GM19452 (cell line): ENCODE measurements around the gene TDRD7.
A peak's percentile ranks its signal among the peaks of the same experiment; 100 is the strongest.

Source experiments
- ATAC-seq: cut with Tn5 transposase; IDR thresholded peaks from one replicate; pipeline ENCODE4 v1.9.1; 2021; ENCODE audit not compliant: unreplicated experiment

Gene TDRD7

GRCh38 chr9:97502984-97503861, 91.3 kb downstream of the TDRD7 start:
- no peak for ATAC-seq

- ATAC-seq = no peak
These were observed 91.9 kb downstream of the TDRD7 start for GRCh38 chr9:97503862-97504210.

GRCh38 chr9:97504381-97505216, 92.7 kb downstream of the TDRD7 start:
- no peak for ATAC-seq

- no peak for ATAC-seq
These were observed 93.9 kb downstream of the TDRD7 start for GRCh38 chr9:97505845-97506244.

GRCh38 chr9:97506306-97506705, 94.4 kb downstream of the TDRD7 start:
- no peak for ATAC-seq

- no peak for ATAC-seq
These were observed 94.9 kb downstream of the TDRD7 start for GRCh38 chr9:97506787-97507186.

DNA sequence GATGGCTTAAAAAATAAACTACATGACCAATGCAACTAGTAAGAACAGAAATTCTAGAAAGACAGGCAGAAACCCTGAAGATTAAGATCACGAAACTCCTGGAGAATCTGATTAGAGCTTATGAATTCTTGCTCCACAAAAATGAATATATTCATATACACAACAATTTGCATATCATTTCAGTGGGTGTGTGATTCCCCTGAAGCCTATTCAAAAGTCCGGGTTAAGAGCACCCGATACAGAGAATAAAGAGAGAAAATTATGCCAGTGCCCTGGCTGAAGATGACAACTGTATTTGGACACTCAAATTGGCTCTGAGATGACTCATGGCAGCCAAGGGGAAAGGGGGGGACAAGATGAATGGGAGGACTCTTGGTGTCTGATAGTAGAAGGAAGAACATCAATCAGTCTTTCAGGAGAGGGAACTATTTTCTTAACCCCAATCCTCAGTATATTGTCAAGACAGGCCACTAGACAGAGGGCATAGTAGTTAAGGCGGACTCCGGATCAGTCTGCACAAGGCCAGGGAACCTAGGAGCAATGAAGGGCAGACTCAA, 95.6 kb downstream of the TDRD7 start:
- ATAC-seq = no peak

DNA sequence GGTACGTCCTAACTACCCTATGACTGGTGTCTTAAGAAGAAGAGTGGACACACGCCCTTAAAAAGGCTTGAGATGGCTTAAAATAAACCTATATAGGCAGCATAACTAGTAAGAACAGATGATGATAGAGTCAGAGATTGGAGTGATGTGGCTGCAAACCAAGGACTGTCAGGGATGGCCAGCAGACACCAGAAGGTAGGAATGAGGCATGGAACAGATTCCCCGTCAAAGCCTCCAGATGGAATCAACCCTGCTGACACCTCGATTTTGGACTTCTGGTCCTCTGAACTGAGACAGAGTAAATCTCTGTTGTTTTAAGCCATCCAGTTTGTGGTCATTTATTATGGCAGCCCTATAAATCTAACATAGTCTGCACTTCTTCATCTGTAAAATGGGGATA, 97.0 kb downstream of the TDRD7 start:
- no peak for ATAC-seq

GRCh38 chr9:97510797-97511654, 99.1 kb downstream of the TDRD7 start:
- ATAC-seq = peak; percentile 51

DNA sequence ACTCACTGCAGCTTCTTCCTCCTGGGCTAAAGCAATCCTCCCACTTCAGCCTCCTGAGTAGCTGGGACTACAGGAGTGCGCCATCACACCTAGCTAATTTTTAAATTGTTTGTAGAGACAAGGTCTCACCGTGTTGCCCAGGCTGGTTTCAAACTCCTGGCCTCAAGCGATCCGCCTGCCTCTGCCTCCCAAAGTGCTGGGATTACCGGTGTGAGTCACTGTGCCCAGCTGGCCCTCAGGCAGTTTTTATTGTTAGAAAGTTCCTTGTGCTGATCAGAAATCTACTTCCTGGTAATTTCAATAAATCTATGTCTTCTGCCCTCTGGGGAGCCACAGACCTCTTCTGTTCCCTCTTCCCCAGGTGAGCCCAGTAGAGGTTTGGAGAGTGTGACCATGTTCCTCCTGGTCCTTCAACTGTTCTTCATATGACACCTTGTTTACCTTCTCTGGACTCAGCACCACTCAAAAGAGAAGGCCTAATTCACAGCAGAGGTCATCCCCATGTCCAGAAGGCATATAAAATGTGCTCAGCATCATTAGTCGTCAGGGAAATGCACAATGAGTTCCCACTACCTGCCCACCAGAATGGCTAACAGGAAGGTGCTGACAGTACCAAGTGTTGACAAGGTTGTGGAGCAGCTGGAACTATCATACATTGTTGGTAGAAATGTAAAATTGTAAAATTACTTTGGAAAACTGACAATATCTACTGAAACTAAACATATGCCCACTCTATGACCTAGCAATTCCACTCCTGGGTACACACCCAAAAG, 99.9 kb downstream of the TDRD7 start:
- ATAC-seq = no peak

DNA sequence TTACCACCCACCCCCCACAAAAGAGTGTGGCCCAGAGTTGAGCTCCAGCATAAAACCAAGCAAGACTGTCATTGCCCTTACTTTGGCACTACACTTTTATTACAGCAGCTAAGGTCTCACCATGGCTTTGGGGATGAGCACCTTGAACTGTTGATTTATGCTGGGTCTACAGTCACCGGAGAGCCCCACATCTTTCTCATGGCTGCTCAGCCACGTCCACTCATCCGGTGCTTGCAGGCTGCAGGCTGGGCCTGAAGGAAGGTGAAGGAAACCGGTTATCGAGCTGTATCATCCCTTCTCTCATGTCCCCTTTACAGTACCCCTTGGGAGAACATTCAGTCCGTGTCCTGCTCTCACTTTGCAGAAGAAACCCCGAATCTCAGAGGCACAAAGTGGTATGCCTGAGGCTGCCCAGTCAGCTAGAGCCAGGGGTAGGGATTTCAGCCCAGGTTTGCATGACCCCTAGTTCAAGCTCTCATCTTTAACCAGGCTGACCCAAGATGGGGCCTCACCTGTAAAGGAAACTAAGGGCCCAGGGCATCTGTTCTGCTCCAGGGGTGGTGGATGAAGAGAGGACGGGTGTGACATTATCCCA, 101.2 kb downstream of the TDRD7 start:
- no peak for ATAC-seq

DNA sequence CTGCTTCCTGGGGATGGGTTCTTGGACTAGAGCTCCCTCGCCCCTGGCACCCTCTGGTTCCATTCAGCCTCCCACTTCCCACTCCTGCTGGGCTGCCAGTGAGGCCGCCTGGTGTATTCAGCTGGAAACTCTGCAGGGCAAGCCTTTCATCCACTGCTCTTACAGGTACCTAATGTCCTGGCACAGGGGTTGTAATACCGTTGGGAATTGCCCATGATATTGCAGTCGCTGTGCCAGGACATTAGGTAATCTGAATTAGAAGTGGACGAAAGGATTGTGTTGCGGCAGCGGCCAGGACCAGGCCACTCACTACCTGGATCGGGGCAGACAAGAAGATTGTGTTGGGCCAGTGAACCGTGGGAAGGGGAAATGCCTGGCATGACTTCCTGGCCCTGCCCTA, 102.6 kb downstream of the TDRD7 start:
- no peak for ATAC-seq

DNA sequence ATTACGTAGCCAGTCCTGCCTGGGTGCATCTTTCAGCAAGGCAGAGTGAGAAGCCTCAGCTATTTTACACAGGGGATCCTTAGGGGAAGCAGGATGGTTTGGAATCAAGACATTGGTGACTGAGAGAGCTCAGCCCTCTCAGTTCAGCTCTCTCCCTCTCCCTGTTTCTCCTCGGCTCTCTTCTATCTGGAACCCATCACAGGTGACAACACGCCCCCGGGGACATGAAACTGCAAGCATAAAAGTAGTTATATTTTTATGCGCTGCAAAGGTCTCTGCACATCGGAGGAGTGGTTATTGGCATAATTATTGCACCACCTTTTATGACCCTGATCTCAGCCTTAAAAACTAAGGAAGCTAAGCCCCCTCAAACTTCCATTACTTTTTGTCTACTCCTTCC, 103.8 kb downstream of the TDRD7 start:
- no peak for ATAC-seq

DNA sequence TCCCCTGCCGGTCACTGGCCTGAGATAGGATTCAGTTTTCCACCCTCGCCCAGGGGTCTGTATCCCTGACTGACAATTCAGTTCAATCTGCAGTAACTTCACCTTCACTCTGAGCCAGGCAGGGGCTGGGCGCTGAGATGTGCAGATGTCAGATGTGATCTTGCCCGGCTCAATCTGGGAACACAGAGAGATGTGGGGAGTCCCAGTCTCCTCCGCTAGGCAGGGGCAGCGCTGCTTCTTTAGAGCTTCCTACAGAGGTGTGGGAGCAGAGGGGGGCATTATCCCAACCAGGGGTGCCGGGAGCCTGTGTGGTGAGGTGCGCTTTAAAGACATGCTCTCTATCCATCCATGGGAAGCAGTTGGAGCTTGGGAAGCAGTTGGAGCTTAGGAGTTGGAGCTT, 104.2 kb downstream of the TDRD7 start:
- ATAC-seq = no peak

- no peak for ATAC-seq
These were observed 105.6 kb downstream of the TDRD7 start for GRCh38 chr9:97517331-97518089.

DNA sequence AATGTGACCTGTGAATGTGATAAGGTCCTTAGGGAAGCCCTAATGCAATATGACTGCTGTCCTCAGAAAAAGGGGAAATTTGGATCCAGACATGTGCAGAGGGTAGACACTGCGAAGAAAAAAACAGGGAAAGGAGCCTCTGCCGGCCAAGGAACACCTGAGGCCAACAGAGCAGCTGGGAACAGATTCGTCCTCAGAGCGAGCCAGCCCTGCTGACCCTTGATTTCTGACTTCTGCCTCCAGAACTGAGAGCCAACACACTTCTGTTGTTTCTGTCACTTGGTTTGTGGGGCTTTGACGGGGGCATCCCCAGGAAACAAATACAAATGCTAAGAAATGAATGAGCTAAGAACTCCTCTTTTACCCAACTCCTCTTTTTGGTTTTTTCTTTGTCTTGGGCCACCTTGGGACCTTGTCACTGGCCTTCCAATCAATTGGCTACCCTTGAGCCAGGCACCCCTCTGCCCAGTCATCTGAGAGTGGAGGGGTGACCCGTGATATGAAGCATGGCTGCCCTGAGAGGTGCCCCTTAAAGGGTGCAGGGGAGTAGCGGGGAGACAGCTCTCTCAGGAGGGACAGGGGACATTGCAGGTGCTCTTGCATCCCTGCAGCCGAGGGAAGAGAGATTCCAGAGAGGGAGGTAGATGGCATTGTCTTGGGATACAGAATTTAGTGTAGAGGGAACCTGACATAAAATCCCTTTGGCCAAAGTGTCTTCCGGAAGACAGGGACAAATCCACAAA, 106.4 kb downstream of the TDRD7 start:
- no peak for ATAC-seq

DNA sequence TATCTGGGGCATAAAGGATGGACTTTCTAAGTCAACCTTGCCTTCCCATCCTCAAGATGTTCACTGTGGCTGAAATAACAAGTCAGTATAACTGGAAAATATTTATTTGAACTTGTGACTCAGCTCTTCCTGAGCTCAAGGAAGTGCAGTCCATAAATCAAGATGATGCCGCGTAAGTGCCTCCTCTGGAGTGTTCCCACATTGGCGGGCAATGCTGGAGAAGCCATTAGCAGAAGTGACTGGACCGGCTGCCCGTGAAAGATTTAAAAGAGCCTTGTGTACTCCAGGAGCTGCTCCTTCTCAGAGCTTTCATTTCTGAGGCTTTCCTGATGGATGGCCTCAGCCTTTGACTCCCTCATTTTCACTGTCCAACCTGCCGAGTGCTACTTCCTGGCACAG, 107.0 kb downstream of the TDRD7 start:
- no peak for ATAC-seq

DNA sequence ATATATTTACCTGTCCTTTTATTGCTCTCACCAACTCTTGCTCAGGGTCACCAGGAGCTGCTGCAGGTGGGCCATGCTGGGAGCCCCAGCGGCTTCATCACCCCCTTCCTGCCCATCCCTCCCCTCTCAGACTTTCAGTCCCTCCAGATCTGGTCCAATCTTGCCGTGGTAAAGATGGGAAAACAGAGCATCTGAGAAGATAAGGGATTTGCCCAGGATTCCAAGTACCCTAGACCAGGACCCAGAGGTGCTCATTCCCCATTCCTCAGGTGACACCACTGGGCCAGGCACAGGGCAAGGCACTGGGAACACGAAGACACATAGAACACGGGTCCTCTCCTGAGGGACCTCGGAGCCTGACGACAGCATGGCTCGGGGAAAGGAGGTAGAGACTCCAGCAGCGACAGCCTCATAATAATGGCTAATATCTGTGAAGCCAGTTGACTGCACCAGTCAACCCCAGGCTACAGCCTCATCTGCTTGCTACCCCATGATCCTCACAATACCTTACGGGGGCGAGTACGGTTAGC, 107.6 kb downstream of the TDRD7 start:
- no peak for ATAC-seq
